K562 (cell line): Measurements from ENCODE around the gene TMEM60. TPM values are rescaled to one million over a fixed set of nuclear protein-coding genes. Genes with fewer than 3 reads are reported as not detected.

Experiments
- BDP1 ChIP-seq: IDR thresholded peaks from 3 replicates; pipeline ENCODE4 v1.6.1; 2011; ENCODE audit not compliant: insufficient read length, insufficient read depth
- CEBPZ ChIP-seq: fragments of 150-350 bp; IDR thresholded peaks from 2 replicates; pipeline ENCODE4 v1.6.1; 2014; ENCODE audit warnings: low read depth, mild to moderate bottlenecking, low read length, borderline replicate concordance
- EZH2 ChIP-seq: IDR thresholded peaks from 2 replicates; pipeline ENCODE4 v1.6.1; 2012; ENCODE audit warnings: low read depth, mild to moderate bottlenecking, inconsistent platforms, low read length, borderline replicate concordance
- GABPA ChIP-seq: fragments of 200-800 bp; sonication (Bioruptor generic); conservative IDR thresholded peaks from 2 replicates; pipeline ENCODE4 v1.6.1; 2016; ENCODE audit warnings: low read depth, missing genetic modification characterization, missing compliant biosample characterization
- HNRNPUL1 ChIP-seq: fragments of 200-400 bp; formaldehyde crosslinking; IDR thresholded peaks from 2 replicates; pipeline ENCODE4 v1.6.1; 2017; ENCODE audit warnings: low read length
- HOXB6 ChIP-seq: fragments of 250-450 bp; sonication (Bioruptor Pico); IDR thresholded peaks from 2 replicates; pipeline ENCODE4 v1.5.1; 2022; ENCODE audit warnings: mild to moderate bottlenecking, borderline replicate concordance
- LEF1 ChIP-seq: fragments of 450-650 bp; IDR thresholded peaks from 2 replicates; pipeline ENCODE4 v1.6.1; 2016; ENCODE audit warnings: mild to moderate bottlenecking
- MAFF ChIP-seq: IDR thresholded peaks from 2 replicates; pipeline ENCODE4 v1.6.1; 2012; ENCODE audit warnings: low read length, improper control_type of control experiment
- MIER1 ChIP-seq: fragments of 450-650 bp; IDR thresholded peaks from 2 replicates; pipeline ENCODE4 v1.6.1; 2016; ENCODE audit warnings: antibody characterized with exemption, mild to moderate bottlenecking, low read depth
- MYNN ChIP-seq, 2 experiments: sonication (generic); formaldehyde crosslinking in 1 of 2; IDR thresholded peaks; 2 replicates each; pipeline versions ENCODE4 v1.5.0 to v1.6.1; 2016 to 2020; ENCODE audit warnings: antibody characterized with exemption in 1 of 2, missing genetic modification reagents in 1 of 2
- NR0B1 ChIP-seq: fragments of 450-650 bp; IDR thresholded peaks from one replicate; pipeline ENCODE4 v1.6.1; 2018; ENCODE audit warnings: mild to moderate bottlenecking, moderate library complexity; ENCODE audit not compliant: partially characterized antibody
- POLR2A ChIP-seq: fragments of 450-650 bp; conservative IDR thresholded peaks from 2 replicates; pipeline ENCODE4 v1.6.1; 2016
- POLR3G ChIP-seq: IDR thresholded peaks from 2 replicates; pipeline ENCODE4 v1.6.1; 2011; ENCODE audit not compliant: insufficient read length, insufficient replicate concordance; ENCODE audit errors: extremely low read depth
- RBM34 ChIP-seq: fragments of 200-400 bp; formaldehyde crosslinking; IDR thresholded peaks from 2 replicates; pipeline ENCODE4 v1.6.1; 2018; ENCODE audit warnings: low read length, borderline replicate concordance; ENCODE audit not compliant: insufficient read depth
- RFX1 ChIP-seq: fragments of 450-650 bp; IDR thresholded peaks from 2 replicates; pipeline ENCODE4 v1.6.1; 2016; ENCODE audit warnings: mild to moderate bottlenecking, moderate library complexity
- RFX7 ChIP-seq: fragments of 250-450 bp; sonication (Bioruptor Pico); IDR thresholded peaks from 2 replicates; pipeline ENCODE4 v1.5.1; 2021; ENCODE audit warnings: mild to moderate bottlenecking
- RNF2 ChIP-seq: sonication (generic); IDR thresholded peaks from 2 replicates; pipeline ENCODE4 v1.6.1; 2016
- TFAM ChIP-seq: fragments of 250-450 bp; sonication (Bioruptor Pico); conservative IDR thresholded peaks from 2 replicates; pipeline ENCODE4 v1.5.0; 2021; ENCODE audit warnings: mild to moderate bottlenecking, moderate library complexity
- USF1 ChIP-seq: sonication (generic); formaldehyde crosslinking; IDR thresholded peaks from 2 replicates; pipeline ENCODE4 v1.9.0; 2022; ENCODE audit warnings: mild to moderate bottlenecking, missing genetic modification reagents
- ZNF143 ChIP-seq: sonication (generic); formaldehyde crosslinking; IDR thresholded peaks from 2 replicates; pipeline ENCODE4 v1.9.0; 2022; ENCODE audit warnings: mild to moderate bottlenecking, missing genetic modification reagents
- ZNF507 ChIP-seq: conservative IDR thresholded peaks from 2 replicates; pipeline ENCODE4 v1.6.1; 2017; ENCODE audit warnings: missing genetic modification characterization, missing compliant biosample characterization
- ZNF668 ChIP-seq: fragments of 250-450 bp; sonication (Bioruptor Pico); IDR thresholded peaks from 2 replicates; pipeline ENCODE4 v1.8.0; 2022; ENCODE audit warnings: mild to moderate bottlenecking, inconsistent platforms
- polyA plus RNA-seq, 8 experiments: library from polyadenylated mRNA; depleted of rRNA in 4 of 8; stranded (reverse) in 5 of 8; unstranded in 3 of 8; fragments of >200 nt; fragmentation: Nextera tagmentation in 2 of 8; fragmentation: Illumina TruSeq in 1 of 8; extraction: Ambion mirVana in 2 of 8; extraction: Trizol in 1 of 8; gene quantifications; 2 replicates each; pipeline versions ENCODE4 v1.2.1 to v1.2.3, GENCODE V29; 2011 to 2014; ENCODE audit warnings: inconsistent platforms in 1 of 8, missing spikeins in 1 of 8
- total RNA-seq, 7 experiments: library from RNA; depleted of rRNA in 6 of 7; stranded (reverse); fragments of >200 nt in 6 of 7; fragmentation: Illumina TruSeq in 2 of 7; extraction: Trizol in 2 of 7; gene quantifications; 2 replicates each; pipeline versions ENCODE4 v1.2.1 to v1.2.3, GENCODE V29; 2011 to 2021; ENCODE audit warnings: low replicate concordance in 1 of 7
- TF ChIP-seq, protein P1 (sequence below): fragments of 200-400 bp; formaldehyde crosslinking; IDR thresholded peaks from 2 replicates; pipeline ENCODE4 v1.6.1; 2017; ENCODE audit warnings: mild to moderate bottlenecking, low read depth, low read length, moderate library complexity

The TMEM60 gene
- total and polyA plus RNA-seq, 9 of the 15 experiments (the other 6 are each of a cell fraction or from before 2014, with no cell fraction given), result 12.5 to 140 (median 38.4) TPM

GRCh38 chr7:77798394-77799077, at the start of gene TMEM60, which contains the start of gene PHTF2 (continued):
- 0 out of 2 replicates have a peak, but pooled peaks have one; percentile 0 for TF ChIP-seq USF1
- no peak for TF ChIP-seq EZH2
- no peak for TF ChIP-seq RBM34
- TF ChIP-seq MAFF, result no peak
- no peak for TF ChIP-seq NR0B1
- no peak for TF ChIP-seq ZNF668 (CRISPR knock-in tag)
- peak; percentile 96 for TF ChIP-seq GABPA (tag)
- TF ChIP-seq, protein P1, sequence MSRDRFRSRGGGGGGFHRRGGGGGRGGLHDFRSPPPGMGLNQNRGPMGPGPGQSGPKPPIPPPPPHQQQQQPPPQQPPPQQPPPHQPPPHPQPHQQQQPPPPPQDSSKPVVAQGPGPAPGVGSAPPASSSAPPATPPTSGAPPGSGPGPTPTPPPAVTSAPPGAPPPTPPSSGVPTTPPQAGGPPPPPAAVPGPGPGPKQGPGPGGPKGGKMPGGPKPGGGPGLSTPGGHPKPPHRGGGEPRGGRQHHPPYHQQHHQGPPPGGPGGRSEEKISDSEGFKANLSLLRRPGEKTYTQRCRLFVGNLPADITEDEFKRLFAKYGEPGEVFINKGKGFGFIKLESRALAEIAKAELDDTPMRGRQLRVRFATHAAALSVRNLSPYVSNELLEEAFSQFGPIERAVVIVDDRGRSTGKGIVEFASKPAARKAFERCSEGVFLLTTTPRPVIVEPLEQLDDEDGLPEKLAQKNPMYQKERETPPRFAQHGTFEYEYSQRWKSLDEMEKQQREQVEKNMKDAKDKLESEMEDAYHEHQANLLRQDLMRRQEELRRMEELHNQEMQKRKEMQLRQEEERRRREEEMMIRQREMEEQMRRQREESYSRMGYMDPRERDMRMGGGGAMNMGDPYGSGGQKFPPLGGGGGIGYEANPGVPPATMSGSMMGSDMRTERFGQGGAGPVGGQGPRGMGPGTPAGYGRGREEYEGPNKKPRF, result no peak
- TF ChIP-seq RFX7, result no peak
- TF ChIP-seq RFX1, result no peak
- peak; percentile 76 for TF ChIP-seq POLR2A
- no peak for TF ChIP-seq TFAM (CRISPR knock-in tag)
- peak; percentile 98 for TF ChIP-seq CEBPZ
- peak; percentile 57; the same call in 1 of the 2 replicates for TF ChIP-seq MYNN (IDR thresholded peaks at IDR 0.05)
- TF ChIP-seq MYNN (CRISPR knock-in tag; IDR thresholded peaks at IDR 0.05), result no peak
- TF ChIP-seq HOXB6 (CRISPR knock-in tag), result no peak
- no peak for TF ChIP-seq BDP1
- TF ChIP-seq ZNF507 (tag), result no peak
- TF ChIP-seq MIER1, result no peak
- TF ChIP-seq ZNF143 (CRISPR knock-in tag), result no peak
- TF ChIP-seq LEF1, result no peak
- TF ChIP-seq RNF2, result no peak; the same call in 1 of the 2 replicates
- no peak for TF ChIP-seq POLR3G
- TF ChIP-seq HNRNPUL1, result no peak
